Measurements from ENCODE around the gene PTPRZ1.

PTPRZ1 gene

DNA sequence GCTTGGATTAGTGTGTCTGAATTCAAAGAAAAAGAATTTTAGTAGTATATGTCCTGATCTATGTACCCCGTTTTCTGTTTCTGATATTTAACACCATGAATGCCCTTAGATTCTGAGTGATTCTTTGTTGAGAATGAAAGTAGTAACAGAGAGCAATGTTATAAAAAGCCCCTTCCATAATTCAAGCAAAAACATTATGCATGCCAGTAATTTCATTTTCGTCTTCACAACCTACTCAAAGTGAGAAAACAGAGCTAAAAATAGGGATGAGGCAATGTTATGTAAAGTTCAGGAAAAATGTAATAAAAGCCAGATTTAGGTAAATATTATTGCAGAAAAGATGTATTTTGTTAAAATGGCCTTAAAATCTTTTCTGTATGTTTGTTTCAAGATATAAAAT, 28.1 kb downstream of the PTPRZ1 start:
- DNase-seq, result no peak

DNA sequence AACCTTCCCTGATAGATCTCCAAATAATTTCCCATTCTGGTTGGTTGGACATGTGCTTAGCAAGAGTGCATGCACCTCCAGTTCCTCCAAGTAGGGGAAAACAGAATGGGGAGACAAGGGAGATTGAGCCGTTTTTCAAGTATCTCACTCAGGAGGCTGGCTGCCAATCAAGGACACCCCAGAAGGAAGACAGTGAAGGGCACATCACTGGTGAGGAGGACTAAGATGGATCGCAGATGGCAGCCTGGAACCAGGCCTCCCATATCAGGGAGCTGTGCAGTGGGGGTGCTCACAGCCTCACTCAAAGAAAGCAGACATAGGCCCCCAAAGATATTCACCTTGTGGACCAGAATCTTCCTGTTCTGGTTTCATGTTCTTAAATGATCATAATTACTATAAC, 31.2 kb downstream of the PTPRZ1 start:
- DNase-seq, result no peak

DNA sequence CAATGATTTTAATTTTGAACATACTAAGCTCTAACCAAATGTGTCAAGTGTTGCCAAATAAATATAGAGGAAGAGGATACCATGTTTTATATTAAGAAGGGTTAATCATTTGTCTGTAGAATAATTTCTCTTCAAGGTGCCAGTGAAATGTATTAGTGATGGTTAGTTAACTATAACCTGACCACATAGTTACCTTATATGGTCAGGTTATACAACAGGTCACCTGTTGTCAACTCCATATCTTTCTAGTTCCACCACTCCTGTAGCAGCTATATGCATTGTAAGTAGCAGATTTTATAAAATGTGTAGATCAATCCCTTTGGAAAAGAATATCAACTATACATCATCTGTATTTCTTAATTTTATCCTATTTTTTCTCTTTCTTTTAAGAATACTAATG, 35.1 kb downstream of the PTPRZ1 start:
- DNase-seq, result no peak

DNA sequence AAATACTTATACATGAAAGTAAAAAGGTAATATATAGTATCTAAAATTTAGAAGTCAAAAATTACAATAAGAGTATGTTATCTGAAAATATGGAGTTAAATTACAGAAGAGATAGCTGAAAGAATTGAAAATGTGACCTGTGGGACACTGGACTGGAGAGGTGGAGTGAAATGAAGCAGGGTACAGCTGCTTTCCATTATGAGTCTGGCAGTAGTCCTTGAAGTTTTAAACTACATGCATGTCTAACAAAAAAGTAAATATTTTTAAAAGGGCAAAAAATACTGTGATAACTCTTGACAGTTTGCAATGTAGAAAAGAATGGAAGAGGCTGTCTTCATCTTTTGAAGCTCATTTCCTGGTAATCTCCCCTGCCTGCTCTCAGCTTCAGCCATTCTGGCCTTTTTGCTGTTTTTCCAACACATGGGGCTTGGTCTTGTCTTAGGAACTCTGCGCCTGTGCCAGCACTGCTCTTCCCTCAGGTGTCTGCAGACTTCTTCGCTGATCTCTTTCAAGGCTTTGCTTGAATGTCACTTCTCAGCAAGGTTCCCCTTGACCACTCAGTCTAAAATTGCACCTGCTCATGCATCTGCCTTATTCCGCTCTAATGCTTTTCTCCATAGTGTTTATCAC, 36.9 kb downstream of the PTPRZ1 start:
- no peak for DNase-seq

DNA sequence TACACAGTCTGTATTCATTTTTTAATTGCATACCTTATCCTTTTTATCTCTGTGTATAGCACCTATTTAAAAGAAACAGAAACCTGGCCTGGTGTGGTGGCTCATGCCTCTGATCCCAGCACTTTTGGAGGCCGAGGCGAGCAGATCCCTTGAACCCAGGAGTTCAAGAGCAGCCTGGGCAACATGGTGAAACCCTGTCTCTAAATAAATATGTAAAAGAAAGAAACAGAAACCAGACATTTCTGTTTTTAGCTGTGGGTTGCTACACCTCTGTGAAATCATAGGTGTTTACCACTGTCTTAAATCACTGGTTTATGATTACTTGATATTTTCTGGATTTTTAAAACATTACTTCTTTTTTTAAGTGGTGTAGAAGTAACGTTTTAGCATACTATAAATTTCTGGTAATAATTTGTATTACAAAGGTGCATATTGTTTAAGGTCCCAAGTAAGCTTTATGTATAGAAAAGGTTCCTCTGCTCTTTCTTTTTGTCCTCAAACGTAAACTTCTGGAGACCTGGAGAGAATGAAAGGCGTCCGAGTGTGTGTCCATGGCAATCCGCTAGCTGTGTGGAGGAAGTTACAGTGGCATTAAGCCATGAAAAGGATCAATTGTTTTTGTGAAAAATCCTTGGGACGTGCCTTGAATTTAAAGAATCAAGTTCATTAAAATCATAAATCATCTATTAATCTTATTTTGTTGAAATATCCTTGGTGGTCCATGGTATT, 41.1 kb downstream of the PTPRZ1 start:
- no peak for DNase-seq

DNA sequence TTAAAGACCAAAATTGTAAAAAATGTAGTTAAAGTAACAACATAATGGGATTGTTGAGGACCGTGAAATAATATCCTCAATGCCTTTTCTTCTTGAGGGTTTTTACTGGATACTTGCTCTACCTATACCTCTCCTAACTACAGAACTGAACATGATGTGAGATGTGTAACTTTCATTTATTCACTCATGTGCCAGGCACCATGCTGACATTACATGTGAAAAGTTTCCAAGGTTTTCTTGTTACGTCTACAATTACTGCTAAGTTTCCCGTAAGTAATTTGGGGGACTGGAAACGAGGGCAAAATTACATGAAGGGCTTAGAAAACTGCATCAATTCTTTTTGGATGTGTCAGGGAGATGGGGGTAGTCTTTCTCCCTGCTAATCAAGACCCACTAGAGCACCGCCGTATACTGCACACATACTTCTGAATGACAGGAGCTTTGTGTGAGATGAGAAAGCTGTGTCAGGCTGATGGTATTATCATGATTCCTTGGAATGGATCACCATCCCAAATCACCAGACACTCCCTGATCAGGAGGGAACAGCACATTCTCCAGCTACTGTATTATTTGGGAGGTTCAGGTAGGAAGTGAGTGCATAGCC, 41.8 kb downstream of the PTPRZ1 start:
- DNase-seq, result no peak

DNA sequence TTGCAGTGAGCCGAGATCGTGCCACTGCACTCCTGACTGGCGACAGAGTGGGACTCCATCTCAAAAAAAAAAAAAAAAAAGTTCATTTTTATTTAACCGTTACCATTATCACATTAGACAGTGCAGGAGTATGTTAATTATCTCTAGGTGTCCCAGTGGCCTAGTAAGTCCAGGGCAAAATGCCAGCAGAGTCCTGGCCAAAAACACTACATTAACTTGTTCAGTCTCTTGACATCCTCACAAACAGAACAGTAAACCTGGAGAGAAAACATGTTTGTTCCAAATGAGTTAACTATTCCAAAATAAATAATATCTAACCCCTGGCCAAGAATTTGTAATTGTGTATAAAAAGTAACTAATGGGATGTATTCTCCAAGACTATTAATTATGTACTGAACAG, 43.2 kb downstream of the PTPRZ1 start:
- no peak for DNase-seq

DNA sequence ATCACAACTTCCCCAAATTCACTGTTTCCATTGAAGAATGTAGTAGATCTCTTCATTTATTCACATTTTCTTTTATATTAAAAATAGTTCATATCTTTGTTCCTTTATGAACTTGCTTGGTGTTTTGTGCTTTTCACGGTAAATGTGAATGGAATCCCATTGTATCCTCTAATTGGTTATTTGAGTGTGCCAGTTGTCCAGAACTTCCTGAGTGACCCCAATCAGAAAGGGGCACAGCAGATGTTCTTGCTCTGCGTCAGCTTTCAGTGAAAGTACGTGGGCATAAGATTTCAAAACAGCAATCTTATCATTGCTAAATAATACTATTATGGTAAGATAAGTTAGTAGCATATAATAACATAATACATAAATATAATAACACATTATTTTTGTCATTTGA, 47.0 kb downstream of the PTPRZ1 start:
- no peak for DNase-seq

DNA sequence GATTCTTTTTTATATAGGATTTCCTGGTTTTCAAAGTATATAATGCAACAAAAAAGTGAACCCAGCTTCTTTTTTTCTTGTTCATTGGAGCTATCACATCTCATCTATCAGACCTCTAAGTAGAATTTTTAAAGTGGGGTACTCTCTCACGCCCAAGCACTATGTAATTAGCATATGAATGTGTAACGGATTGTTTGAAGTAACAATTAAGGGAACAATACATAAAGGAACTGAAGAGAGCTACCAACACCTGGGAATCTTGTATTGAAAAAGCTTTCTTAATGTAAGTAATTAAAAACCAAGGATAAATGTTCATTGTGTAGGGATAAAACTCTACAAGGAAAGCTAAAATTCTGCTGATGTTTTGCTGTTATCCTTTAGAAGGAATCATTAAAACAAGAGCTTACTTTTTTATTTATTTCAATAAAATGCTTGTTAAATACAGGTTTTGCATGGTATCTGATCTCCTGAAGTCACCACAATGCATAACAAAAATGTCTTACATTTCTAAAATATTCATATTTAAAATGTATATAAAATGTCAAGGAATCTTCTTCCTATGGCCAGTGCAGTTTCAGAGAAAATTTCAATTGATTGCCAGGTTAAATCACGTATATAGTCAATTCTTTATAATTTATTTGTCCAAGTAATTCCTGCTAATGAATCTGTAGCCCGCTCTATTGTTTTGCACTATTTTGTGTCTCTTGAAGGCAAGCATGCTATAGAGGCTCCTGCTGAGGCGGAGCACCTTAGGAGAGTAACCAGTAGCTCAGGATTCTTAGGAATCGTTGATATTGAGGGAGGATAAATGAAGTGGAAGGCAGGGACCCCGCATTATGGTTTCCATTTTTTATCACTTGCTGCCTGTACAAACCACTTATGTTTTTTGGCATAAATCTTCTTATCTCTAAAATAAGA, 51.6 kb downstream of the PTPRZ1 start:
- no peak for DNase-seq

DNA sequence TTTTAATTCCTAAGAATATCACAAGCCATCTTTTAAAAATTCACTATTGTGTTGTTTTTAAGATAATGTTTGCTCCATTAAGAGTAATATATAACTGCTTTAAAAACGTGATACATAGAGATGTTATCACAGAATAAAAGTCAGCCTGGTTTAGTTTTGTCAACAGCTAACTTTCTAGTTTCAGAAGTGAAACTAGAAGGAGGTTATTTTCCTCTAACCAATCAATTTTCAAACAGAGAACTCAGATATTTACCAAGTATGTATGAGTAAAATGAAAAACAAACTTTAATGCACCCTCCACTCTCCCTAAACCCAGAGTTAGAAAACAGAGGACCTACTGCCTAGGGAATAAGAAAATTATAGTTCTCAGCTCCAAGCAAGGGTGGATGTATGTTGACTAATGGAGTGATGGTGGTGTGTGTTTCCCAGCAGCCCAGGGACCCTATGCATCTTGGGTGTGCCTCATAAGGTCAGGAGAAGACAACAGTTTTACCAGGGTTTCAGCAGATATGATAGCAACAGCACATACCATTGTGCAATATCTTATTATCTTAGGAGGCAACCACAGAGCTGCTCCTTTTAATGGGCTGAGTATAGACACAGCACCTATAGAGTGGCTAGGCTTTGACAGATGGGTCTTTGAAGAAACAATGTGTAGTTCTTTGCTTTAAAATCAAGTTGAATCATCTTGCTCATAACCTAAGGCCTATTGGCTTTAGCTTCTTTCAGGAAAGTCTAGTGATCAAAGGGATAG, 58.4 kb downstream of the PTPRZ1 start:
- peak; percentile 29 for DNase-seq

DNA sequence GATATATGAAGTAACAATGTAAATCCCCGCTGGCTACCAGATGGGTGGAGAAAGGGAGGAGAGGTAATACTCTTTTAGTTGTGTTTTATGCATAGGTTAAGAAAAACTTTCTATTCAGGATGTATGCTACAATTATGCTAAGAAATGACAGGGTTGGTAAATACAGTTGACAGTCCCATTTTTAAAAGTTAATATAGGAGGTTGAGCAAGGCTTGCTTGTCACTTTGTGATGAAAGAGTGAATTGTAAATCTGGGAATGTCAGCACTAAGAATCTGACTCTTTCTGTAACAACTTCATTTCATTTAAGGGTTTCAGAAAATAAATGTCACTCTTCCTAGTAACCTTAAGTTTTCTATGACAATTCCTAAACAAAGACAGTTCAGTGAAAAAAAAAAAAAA, 59.8 kb downstream of the PTPRZ1 start:
- DNase-seq, result no peak

DNA sequence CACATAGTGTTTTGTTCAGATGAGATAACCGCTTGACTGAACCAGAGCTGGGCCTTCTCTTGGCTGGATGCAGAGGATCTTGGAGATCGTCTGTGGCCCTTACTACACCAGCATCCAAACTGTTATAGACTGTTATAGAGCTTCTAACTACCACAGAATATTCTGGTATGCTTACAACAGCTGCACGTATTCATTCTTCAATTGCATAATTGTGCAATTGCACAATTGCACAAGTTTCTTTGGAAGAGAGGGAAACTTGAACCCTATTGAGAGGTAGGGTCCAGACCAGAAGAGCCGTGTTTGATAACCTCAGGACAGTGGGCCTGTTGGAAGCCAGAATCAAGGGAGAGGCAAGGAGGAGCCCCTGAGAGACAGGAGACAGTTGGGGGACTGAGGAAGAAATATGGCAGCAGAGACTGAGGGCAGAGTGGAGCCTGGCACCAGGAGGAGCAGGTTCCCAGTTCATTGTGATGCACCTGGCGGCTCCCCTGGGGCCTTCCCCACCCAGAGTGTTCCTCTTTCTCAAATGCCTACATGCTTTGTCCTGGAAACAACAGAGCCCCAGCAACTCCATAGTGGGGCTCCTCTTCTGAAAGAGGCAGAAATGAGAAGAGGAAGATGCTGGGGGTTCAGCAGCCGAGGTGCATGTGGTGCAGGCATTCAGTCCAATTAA, 64.1 kb downstream of the PTPRZ1 start:
- DNase-seq, result no peak

DNA sequence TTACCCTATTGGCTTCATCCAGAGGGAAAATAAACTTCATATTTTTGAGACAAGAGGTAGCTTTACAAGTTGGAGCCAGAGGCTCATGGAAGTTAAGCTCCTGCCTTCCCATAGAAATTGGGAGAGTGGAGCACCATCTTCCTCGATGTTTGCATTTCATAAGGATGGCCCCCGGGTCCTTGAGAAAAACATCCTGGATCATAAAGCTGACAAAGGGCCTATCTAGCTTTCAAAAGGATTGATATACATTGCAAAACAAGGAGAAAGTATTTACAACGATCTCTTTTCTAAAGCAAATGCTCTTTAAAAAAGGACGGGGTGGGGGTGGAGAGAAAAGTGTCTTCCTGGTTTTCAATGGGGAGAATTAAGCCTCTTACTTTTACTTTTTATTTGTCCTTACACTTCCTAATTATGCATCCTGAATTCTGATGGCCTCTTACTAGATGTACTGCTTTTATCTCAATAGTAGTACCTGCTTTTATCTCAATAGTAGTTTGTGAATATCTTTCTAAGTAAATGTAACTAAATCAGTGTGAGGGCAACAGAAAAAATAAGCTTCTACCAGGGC, 65.6 kb downstream of the PTPRZ1 start:
- no peak for DNase-seq

DNA sequence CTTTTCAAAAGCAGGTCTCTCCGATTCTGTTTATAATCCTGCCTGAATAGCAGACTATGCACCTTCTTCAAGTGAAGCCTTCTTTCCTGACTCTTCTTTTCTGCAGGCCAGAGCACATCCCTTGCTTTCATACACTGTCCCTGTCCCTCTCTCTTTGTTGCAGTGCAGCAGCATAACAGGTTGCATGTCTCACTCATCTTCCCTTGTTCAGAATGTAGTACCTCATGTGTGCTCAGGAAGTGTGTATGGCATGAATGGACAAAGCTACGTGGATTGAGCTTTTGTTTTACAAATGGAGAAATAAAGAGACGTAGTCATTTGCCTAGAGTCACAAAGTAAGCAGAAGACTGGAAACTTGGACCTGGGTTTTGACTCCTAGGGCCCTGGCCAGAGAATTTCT, 68.0 kb downstream of the PTPRZ1 start:
- no peak for DNase-seq

DNA sequence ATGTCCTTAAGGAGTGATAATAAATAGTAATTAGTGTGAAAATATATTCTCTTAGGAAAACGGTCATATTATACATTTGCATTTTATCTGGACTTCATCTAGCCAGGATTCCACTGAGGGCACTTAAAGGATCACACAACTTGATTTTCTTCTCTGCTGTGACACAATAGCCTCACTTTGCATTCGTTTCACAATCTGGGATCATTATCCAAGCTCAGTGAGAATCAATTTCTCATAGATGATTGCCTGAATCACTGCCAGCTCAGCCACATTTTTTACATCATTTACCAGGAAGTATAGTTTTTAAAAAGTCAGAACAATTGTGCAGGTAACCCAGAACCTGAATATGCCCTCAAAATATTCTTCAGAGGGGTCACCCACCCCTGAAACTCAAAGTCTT, 68.9 kb downstream of the PTPRZ1 start:
- no peak for DNase-seq

DNA sequence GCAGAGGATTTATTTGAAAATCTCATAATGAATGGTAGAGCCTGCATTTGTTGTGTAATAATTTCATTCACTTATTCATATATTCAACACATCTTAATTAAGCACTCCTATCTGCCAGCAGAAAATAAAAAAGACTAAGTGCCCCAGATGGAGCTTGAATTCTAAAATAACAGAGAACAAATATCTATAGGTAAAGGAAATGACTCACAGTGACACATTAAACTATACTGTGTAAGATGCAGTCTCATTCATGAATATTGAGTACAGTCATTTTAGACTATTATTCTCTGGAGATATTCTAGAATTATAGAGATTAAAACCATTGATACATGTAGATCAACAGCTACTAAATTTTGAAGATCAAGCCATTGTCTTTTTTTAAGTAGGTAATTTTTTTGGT, 72.1 kb downstream of the PTPRZ1 start:
- no peak for DNase-seq

DNA sequence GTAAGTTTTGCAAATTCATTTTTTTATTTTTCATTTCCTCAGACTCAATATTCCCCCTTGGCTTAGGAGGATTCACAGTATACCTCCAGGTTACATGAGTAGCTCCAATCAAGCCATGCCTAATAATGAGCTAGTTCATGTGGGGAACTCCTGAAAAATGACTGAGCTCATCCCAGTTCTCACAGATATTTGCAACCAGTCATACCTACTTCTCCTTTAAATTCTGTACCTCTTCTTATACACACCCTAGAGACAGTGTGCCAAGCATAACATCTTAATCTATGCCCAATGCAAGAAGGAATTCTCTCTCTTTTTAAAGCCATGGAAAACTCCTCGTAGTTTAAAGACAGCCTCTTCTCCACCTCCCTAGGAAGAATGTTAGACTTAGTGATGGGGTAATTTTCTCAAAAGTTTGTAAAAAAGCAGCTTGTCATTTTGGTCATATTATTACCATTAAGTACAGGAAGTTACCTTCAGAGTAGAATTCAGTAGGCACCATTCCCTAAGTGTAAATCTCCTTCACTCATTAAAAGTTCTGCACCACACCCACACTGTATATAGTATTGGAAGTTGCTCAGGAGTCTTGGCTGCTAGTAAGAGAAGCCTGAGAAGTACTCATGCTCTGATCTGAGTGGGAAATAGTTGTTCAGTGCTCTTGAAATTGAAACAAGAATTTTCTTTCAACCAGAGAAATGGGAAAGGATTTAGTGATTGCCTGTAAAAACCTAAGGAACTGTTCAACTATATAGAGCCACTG, 72.7 kb downstream of the PTPRZ1 start:
- DNase-seq, result peak; percentile 48

DNA sequence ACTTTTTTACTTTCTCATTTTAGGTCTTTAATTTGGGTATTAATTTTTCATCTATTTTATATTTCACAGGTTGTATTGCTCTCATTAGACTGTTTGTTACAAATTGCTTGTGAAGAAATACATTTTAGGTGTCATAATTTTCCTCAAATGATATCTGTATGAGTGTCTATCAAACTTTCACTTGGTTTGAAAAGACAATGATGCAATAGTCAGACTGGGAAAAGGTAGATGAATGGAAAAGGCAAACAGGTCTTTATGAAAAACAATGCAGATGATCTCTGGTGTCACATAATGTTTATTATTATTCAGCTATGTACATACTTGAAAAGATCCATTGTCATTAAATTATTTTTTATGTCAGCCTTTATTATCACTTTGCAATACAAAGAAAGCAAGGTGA, 80.2 kb downstream of the PTPRZ1 start:
- DNase-seq, result no peak

DNA sequence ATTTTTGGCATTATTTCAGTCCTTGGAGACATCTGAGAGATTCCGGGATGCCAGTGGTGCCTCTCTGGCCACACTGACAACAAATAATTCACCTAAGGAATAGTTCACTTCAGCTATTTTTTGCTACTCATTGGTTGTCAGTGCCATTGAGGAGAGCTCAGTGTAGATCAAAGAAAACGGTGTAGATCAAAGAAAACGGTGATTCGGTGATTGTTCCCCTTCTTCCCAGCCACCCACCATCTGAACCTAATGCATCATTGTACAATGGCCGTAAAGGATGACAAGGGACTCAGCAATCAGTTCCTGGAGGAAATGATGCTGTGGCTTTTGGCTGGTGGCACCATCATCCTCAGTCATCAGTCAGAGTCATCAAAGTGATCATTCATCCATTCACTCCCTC, 80.6 kb downstream of the PTPRZ1 start:
- DNase-seq, result no peak

DNA sequence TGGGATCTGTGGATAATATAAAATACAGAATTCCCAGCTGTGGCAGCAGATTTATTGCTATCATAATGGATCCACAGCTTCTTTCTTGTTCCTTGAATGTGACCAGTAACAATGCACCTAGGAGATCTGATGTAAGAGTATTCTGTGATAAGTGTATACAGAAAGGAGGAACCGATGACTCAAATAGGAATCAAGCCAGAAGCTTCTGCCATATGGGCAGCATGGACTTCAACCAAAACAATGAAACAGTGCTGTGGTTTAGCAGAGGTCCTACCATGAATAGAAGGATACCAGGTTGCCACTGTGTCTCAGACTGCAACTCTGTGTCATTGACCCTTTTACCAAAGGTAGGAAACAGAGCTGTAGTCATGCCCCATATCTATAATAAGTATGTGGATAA, 81.8 kb downstream of the PTPRZ1 start:
- DNase-seq, result peak; percentile 84

DNA sequence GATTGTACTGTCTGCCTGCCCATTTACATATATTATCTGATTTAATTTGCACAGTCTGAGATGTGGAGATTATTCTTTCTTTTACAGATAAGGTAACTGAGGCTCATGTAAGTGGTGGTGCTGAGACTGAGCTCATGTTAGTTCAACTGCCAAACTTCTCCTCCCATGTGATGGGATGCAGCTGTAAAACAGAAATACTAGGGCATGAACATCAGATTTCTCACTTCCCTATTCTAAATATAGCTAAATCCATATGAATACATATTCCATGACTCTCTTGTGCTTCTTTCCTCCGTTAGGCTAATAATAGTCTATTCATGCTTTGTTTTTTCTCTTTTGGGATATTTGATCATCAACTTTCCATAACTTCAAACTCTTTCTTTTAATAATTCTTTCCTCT, 84.7 kb downstream of the PTPRZ1 start:
- DNase-seq, result no peak
